Measurements from ENCODE around the gene OR10G7. TPM values are rescaled to one million over a fixed set of nuclear protein-coding genes. Genes with fewer than 3 reads are reported as not detected.

OR10G7 gene
- total RNA-seq, 3 donors from 2014 or later (not counting 1 experiment from before 2014, with no cell fraction given) = not detected

DNA sequence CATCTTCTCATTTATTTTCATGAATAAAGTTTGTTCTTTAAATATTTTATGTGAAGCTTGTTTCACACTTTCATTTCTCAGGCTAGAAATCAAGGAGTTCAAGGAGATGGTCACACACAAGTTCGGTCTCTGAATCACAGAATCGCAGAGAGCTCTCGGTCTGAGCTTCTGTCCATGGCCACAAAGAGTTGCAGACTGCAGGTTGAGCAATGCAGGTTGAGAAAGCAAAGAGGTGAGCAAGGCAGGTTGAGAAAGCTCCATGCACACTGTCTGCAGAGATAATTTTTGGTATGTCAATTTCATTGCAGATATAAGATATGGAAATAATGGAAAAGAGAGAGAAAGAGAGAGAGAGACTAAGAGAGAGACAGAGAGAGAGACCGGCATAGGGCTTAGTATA lies 41.2 kb upstream of the OR10G7 start:
- Mint-ChIP-seq H3K27me3 (ENCODE audit: low read depth in 2 of 2) (peaks cover 13 to 14% of the 10 kb centered on the region in 2 donors), H3K36me3 (no peaks in the 10 kb centered on the region), H3K4me1 (peaks cover 0 to 2% of the 10 kb centered on the region in 2 donors), H3K9me3 (no peaks in the 10 kb centered on the region), H3K27ac (no peak overlapping the region), H3K4me3 (no peak overlapping the region)
- intact Hi-C loops (cut with micrococcal nuclease) = no loop called here
- Histone ChIP-seq H3K36me3 (ENCODE audit: control insufficient read depth, insufficient read depth, low read length) (no peaks in the 10 kb centered on the region), H3K27me3 (ENCODE audit: control insufficient read depth, insufficient read depth, low read length) (no peaks in the 10 kb centered on the region), H3K4me3 (ENCODE audit: low read length) (no peak overlapping the region), H3K27ac (ENCODE audit: low read length) (no peak overlapping the region), H3K9me3 (ENCODE audit: control insufficient read depth, insufficient read depth, low read length) (no peaks in the 10 kb centered on the region), H3K4me1 (ENCODE audit: control insufficient read depth, insufficient read depth, low read length) (no peaks in the 10 kb centered on the region)
- 92% methylated on average over 4 of the region's 4 CpGs for WGBS (ENCODE audit: insufficient coverage)
- DNase-seq (no peak), ATAC-seq (no peak)
- TF ChIP-seq, protein P1, sequence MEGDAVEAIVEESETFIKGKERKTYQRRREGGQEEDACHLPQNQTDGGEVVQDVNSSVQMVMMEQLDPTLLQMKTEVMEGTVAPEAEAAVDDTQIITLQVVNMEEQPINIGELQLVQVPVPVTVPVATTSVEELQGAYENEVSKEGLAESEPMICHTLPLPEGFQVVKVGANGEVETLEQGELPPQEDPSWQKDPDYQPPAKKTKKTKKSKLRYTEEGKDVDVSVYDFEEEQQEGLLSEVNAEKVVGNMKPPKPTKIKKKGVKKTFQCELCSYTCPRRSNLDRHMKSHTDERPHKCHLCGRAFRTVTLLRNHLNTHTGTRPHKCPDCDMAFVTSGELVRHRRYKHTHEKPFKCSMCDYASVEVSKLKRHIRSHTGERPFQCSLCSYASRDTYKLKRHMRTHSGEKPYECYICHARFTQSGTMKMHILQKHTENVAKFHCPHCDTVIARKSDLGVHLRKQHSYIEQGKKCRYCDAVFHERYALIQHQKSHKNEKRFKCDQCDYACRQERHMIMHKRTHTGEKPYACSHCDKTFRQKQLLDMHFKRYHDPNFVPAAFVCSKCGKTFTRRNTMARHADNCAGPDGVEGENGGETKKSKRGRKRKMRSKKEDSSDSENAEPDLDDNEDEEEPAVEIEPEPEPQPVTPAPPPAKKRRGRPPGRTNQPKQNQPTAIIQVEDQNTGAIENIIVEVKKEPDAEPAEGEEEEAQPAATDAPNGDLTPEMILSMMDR (IDR thresholded peaks at IDR 0.05) = no peak

DNA sequence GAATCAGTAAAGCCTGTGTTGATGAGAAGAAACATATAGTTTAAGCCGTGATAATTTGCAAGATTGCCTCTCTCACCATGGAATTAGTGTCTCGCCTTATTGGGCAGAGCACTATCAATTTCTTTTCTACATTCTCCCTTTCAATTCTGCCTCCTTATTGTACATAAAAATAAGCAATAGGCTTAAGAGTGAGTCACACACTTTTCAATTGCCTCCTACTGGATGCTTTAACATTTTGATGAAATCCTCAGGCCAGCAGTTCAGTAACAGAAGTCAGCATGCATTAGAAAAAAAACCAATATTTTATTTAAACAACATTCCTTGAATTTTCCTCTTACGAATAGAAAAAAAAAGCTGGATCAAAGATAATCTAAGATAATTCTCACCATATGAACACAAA lies 40.4 kb upstream of the OR10G7 start:
- TF ChIP-seq, protein P1 (IDR thresholded peaks at IDR 0.05) = no peak
- peaks cover 4 to 5% of the 10 kb centered on the region in 2 donors for H3K4me1 Mint-ChIP-seq
- no peak overlapping the region for H3K27ac ChIP-seq (ENCODE audit: low read length)
- no peaks in the 10 kb centered on the region for H3K36me3 Mint-ChIP-seq
- ATAC-seq = no peak
- WGBS (ENCODE audit: insufficient coverage) = 79% methylated on average over 2 of the region's 3 CpGs
- no peak overlapping the region for H3K4me3 Mint-ChIP-seq
- H3K27me3 ChIP-seq (ENCODE audit: control insufficient read depth, insufficient read depth, low read length) = no peaks in the 10 kb centered on the region
- no peaks in the 10 kb centered on the region for H3K9me3 ChIP-seq (ENCODE audit: control insufficient read depth, insufficient read depth, low read length)
- DNase-seq = no peak
- intact Hi-C loops (cut with micrococcal nuclease) = no loop called here
- H3K9me3 Mint-ChIP-seq = no peaks in the 10 kb centered on the region
- H3K27ac Mint-ChIP-seq = no peak overlapping the region
- H3K36me3 ChIP-seq (ENCODE audit: control insufficient read depth, insufficient read depth, low read length) = no peaks in the 10 kb centered on the region
- H3K4me1 ChIP-seq (ENCODE audit: control insufficient read depth, insufficient read depth, low read length) = no peaks in the 10 kb centered on the region
- no peak overlapping the region for H3K4me3 ChIP-seq (ENCODE audit: low read length)
- peaks cover 20 to 22% of the 10 kb centered on the region in 2 donors for H3K27me3 Mint-ChIP-seq (ENCODE audit: low read depth in 2 of 2)

DNA sequence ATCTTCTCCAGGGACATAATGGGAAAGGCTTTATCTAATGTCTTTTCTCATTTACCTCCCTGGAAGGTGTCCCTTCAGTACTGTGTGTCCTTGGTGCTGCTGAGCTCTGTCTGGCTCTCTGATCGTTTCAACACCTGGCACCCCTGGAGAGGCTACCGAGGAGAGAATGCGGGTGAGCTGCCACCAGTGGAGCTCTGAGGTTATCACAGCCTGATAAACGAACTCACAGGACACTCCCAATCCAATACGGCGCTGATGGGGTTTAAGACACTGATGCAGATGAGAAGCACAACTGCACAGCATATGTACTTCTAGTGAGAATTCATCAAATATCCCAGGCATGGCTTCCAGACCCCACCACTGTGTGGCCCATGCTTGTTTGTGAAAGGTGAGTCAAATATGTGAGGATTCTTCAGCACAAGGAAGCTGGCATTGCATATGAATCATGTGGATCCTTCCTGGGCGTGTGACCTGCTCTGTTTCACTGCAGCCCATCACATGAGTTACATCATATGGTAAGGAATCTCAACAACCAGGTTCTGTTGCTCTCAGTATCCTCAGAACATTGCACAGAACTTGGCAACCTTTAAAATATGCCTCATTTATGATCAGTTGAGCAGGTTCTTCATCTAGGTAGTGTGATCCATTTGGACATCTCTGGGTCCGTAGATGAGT lies 39.3 kb upstream of the OR10G7 start:
- no peak overlapping the region for H3K27ac ChIP-seq (ENCODE audit: low read length)
- Mint-ChIP-seq H3K27me3 (ENCODE audit: low read depth in 2 of 2) (peaks cover 22 to 26% of the 10 kb centered on the region in 2 donors), H3K4me1 (peaks cover 8 to 11% of the 10 kb centered on the region in 2 donors), H3K27ac (no peak overlapping the region), H3K9me3 (no peaks in the 10 kb centered on the region), H3K36me3 (no peaks in the 10 kb centered on the region), H3K4me3 (no peak overlapping the region)
- no peak for DNase-seq
- ATAC-seq = no peak
- H3K4me3 ChIP-seq (ENCODE audit: low read length) = no peak overlapping the region
- H3K9me3 ChIP-seq (ENCODE audit: control insufficient read depth, insufficient read depth, low read length) = no peaks in the 10 kb centered on the region
- TF ChIP-seq, protein P1 (IDR thresholded peaks at IDR 0.05) = no peak
- 88% methylated on average over 8 of the region's 8 CpGs for WGBS (ENCODE audit: insufficient coverage)
- H3K36me3 ChIP-seq (ENCODE audit: control insufficient read depth, insufficient read depth, low read length) = no peaks in the 10 kb centered on the region
- intact Hi-C loops (cut with micrococcal nuclease) = no loop called here
- no peaks in the 10 kb centered on the region for H3K27me3 ChIP-seq (ENCODE audit: control insufficient read depth, insufficient read depth, low read length)
- H3K4me1 ChIP-seq (ENCODE audit: control insufficient read depth, insufficient read depth, low read length) = peaks cover 9% of the 10 kb centered on the region
